ENCODE measurements around the gene ITGBL1. TPM values are rescaled to one million over a fixed set of nuclear protein-coding genes. Genes with fewer than 3 reads are reported as not detected.

ITGBL1 gene
- total and polyA plus RNA-seq, 8 donors: 0.53 to 36.6 (median 4.8) TPM; not detected in 1

DNA sequence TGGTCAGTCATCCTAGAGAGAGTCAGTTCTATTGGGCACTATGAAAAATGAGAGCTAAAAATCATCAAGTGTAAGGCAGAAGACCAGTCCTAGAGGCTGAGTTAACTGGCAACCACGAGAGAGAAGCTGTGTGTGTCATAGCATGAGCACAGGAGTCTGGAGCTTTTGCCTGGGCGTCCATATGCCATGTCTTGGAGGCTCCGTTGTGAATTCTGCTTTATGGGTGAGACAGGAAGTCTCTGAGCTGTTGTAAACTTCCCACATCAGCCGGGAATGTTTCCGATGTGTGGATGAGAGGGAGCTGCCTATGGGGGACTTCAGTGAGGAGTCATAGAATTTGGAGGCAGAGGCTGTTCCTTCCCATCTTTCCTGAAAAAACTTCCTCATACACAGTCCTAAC, 120.0 kb downstream of the ITGBL1 start:
- H3K27me3 ChIP-seq: no peaks in the 10 kb centered on the region
- WGBS, 5 donors: 54 to 64% (median 60%) methylated on average over 5 of the region's 5 CpGs
- intact Hi-C loops (cut with DNase I; ENCODE audit: low total_unique reads): no loop called here
- no peak for DNase-seq
- no peaks in the 10 kb centered on the region for H3K9me3 ChIP-seq
- no peaks in the 10 kb centered on the region for H3K4me1 ChIP-seq
- no peak for TF ChIP-seq POLR2AphosphoS5 (IDR thresholded peaks at IDR 0.05)
- TF ChIP-seq, protein P1, sequence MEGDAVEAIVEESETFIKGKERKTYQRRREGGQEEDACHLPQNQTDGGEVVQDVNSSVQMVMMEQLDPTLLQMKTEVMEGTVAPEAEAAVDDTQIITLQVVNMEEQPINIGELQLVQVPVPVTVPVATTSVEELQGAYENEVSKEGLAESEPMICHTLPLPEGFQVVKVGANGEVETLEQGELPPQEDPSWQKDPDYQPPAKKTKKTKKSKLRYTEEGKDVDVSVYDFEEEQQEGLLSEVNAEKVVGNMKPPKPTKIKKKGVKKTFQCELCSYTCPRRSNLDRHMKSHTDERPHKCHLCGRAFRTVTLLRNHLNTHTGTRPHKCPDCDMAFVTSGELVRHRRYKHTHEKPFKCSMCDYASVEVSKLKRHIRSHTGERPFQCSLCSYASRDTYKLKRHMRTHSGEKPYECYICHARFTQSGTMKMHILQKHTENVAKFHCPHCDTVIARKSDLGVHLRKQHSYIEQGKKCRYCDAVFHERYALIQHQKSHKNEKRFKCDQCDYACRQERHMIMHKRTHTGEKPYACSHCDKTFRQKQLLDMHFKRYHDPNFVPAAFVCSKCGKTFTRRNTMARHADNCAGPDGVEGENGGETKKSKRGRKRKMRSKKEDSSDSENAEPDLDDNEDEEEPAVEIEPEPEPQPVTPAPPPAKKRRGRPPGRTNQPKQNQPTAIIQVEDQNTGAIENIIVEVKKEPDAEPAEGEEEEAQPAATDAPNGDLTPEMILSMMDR (IDR thresholded peaks at IDR 0.05): no peak
- no peak for TF ChIP-seq POLR2A (IDR thresholded peaks at IDR 0.05)
- no peak for TF ChIP-seq EP300 (IDR thresholded peaks at IDR 0.05)
- no peaks in the 10 kb centered on the region for H3K36me3 ChIP-seq
- no peak overlapping the region for H3K4me3 ChIP-seq
- no peak overlapping the region for H3K27ac ChIP-seq

DNA sequence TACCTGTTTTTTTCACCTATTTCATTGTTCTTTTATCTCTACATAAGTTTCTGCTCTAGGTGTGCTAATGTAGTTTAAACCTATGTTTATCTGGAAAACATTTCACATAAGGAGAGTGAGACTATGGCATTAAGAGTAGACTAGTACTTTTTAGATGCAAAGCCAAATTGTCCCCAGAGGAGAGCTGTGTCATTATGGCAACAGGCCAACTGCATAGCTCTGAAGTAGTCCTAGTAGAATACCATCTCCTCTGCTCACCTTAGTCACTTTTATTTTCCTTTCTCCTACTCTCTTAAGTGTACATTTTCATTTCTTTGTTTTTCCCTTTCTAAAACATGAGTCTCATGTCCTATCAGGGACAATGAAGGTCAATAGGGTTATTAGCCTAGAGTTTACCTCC, 123.1 kb downstream of the ITGBL1 start:
- H3K4me1 ChIP-seq: peaks cover 0 to 10% (median 2%) of the 10 kb centered on the region in 4 donors
- no peaks in the 10 kb centered on the region for H3K27me3 ChIP-seq
- H3K9me3 ChIP-seq: no peaks in the 10 kb centered on the region
- intact Hi-C loops (cut with DNase I; ENCODE audit: low total_unique reads): no loop called here
- no peak for DNase-seq
- TF ChIP-seq POLR2A (IDR thresholded peaks at IDR 0.05) (no peak), EP300 (IDR thresholded peaks at IDR 0.05) (no peak), POLR2AphosphoS5 (IDR thresholded peaks at IDR 0.05) (no peak)
- TF ChIP-seq, protein P1 (IDR thresholded peaks at IDR 0.05): no peak
- no peak overlapping the region for H3K27ac ChIP-seq
- no peaks in the 10 kb centered on the region for H3K36me3 ChIP-seq
- no peak overlapping the region for H3K4me3 ChIP-seq

DNA sequence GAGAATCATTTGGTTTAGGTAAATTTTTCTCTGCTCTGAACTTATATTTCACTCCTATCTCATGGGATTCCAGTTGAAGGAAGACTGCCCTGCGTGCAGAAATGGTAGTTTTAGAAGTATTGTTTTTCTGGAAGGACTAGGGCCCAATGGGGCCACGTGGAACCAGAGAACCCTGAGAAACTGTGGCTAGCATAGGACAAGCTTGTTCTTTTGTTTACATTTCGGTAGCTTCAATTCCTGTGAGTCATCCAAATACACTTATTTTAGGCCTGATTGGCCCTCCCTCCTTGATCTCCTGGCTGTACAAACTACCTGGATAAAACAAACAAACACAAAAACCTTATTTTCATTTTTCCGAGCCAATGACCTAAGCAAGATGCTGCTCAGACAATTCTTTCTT, 124.0 kb downstream of the ITGBL1 start:
- Histone ChIP-seq H3K4me1 (peaks cover 0 to 10% (median 2%) of the 10 kb centered on the region in 4 donors), H3K9me3 (no peaks in the 10 kb centered on the region), H3K27ac (no peak overlapping the region), H3K27me3 (no peaks in the 10 kb centered on the region), H3K4me3 (no peak overlapping the region), H3K36me3 (no peaks in the 10 kb centered on the region)
- TF ChIP-seq POLR2AphosphoS5 (IDR thresholded peaks at IDR 0.05) (no peak), POLR2A (IDR thresholded peaks at IDR 0.05) (no peak), EP300 (IDR thresholded peaks at IDR 0.05) (no peak)
- TF ChIP-seq, protein P1 (IDR thresholded peaks at IDR 0.05): no peak
- intact Hi-C loops (cut with DNase I; ENCODE audit: low total_unique reads): no loop called here
- WGBS, 5 donors: 52 to 73% (median 64%) methylated on average over 4 of the region's 4 CpGs
- DNase-seq: no peak

DNA sequence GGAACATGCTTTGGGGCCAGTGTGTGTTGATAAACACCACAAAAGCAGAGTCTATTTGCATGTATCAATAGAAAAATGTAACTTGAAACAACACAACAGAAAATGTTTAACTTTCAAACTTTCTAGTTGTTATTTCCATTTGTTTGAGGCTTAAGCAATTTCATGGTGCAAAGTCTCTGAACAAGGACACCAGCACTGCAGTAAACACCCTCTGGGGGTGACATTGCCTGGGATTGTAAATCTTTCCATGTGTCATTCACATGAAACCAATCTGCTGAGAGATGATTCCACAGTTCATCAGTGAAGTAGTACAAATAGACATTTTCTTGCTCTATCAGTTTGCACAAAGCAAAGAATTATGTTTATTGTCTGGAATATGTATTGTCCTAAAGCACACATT, 124.5 kb downstream of the ITGBL1 start:
- H3K9me3 ChIP-seq: no peaks in the 10 kb centered on the region
- H3K4me1 ChIP-seq: peaks cover 0 to 10% (median 2%) of the 10 kb centered on the region in 4 donors
- H3K4me3 ChIP-seq: no peak overlapping the region
- TF ChIP-seq, protein P1 (IDR thresholded peaks at IDR 0.05): no peak
- TF ChIP-seq POLR2A (IDR thresholded peaks at IDR 0.05) (no peak), EP300 (IDR thresholded peaks at IDR 0.05) (no peak), POLR2AphosphoS5 (IDR thresholded peaks at IDR 0.05) (no peak)
- H3K36me3 ChIP-seq: no peaks in the 10 kb centered on the region
- H3K27me3 ChIP-seq: no peaks in the 10 kb centered on the region
- DNase-seq: no peak
- intact Hi-C loops (cut with DNase I; ENCODE audit: low total_unique reads): no loop called here
- H3K27ac ChIP-seq: no peak overlapping the region

Data from stomach (tissue), 9 donors.